HG03520 (cell line): Measurements from ENCODE around the gene PDE4D.

Experiments
- ATAC-seq: cut with Tn5 transposase; IDR thresholded peaks from one replicate; pipeline ENCODE4 v1.9.1; 2021; ENCODE audit warnings: mild to moderate bottlenecking, moderate library complexity; ENCODE audit not compliant: unreplicated experiment

PDE4D gene

DNA sequence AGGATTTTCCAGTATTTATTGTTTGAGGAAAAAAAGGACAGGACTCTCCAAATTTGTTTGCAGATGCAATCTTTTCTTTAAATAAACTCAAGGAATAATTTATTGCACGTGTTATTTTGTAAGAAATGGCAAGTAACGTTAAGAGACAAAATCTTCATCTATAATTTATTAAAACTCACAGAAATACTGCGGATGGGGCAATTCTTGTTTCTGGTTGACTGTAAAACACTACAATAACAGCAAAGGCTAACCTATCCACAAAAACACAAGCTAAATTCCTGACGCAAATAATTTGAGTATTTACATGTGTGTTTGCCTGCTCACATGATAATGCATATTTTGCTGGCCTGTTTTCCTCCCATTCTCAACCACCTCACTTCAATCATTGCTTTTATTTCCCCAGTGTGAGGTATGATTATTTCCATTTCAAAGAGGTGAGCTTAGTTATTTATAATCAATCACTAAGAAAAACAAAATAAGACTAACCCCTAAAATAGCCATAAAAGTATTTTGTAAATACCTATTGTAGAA, 619.4 kb downstream of the PDE4D start:
- ATAC-seq, result no peak

GRCh38 chr5:59272809-59273427, 620.6 kb downstream of the PDE4D start:
- ATAC-seq, result no peak

GRCh38 chr5:59268756-59269415, 624.6 kb downstream of the PDE4D start:
- ATAC-seq, result no peak

DNA sequence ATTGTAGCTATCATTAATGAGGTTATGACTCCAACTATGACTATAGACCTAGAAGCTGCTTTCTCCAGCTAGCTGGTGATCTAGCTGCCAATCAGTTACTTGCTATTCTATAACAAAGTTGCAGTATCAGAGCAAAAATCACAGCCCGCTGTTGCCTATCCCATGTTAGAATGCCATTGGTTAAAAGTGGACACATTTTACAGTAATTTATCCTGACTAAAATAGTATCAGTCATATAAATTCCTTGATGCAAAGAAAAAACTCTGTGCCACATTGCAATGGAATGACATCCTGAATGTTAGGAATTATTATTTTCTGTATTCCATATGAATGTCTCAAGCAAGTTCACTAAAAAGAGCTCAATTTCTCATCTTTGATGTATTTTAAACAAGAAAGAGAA, 626.5 kb downstream of the PDE4D start:
- no peak for ATAC-seq

DNA sequence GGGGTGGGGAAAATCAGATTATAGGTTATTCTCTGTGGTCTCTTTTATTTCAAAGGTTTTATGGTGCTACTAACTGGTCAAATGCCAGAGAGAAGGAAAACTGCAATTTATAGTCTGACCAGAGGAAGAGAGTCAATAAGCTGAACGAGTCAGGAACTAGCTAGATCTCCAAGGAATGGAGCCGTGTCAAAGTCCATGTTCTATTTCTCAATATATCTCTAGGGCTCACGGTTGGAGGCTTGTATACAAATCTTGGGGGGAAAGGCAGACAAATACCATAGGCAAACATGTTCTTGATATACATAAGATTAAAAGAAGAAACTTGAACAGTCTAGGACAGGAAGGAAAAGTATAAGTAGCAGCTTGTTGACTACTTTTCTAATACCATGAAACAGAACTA, 627.1 kb downstream of the PDE4D start:
- ATAC-seq, result no peak

DNA sequence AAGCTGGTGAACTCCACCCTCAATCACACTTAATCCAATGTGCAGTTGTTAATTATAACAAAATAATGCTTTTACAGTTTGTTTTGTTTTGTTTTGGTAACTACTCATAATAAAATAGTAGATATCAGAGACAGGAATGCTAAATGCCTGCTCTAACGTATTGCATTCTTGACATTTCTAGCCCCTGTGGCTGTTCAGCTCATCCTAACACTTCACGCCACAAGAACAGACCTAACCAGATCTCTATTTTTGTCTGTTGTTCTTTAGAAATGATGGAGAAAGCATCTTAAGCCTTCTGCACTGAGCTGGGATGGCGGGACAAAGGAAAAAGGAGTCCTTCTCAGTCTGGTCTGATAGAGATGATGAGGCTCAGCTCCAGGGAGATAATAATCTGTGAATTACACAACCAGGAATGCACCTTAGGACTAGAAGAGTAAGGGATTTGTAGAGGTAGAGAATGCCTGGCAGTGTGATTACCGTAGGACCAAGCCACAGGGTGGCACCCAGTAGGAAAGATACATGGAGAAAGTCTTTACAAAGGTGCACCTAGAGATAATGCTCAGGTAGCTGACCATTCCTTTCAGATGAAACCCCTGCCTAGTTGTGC, 628.8 kb downstream of the PDE4D start:
- no peak for ATAC-seq

DNA sequence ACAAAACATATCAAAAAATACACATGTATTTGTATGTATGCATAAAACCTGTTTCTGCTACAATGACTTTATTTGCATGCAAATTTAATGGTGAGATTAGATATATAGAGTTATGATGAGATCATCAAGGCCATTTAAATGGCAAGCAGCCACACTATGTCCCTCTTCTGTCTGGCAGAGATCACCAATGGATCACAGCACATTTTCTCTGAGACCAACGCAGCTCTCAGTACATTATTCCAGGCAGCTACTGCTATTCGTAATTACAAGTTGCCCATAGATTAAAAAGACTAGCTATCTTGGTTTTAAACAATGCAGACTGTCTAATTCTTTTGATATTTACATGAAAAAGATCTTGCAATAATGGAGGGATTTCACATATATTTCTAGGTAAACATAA, 629.5 kb downstream of the PDE4D start:
- ATAC-seq, result no peak

- no peak for ATAC-seq
Measured at GRCh38 chr5:59261969-59262368, 631.6 kb downstream of the PDE4D start.

GRCh38 chr5:59260973-59261372, 632.6 kb downstream of the PDE4D start:
- no peak for ATAC-seq

DNA sequence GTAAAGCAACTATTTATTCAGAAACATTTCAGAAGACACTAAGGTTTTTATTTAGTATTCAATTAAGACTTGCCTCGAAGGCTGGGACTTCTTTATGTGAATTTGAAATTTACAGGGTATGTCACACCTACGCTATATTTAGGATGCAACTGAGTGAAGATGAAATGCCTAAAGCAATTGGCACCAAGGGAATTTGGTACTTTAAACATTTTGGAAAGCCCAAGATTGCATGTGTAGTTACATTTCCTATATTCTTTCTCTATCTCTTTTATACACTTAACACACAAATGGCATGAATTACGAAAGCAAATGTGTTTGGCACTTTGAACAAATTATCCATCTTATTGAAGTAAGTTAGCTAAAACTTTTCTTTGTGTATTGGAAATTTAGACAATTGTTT, 633.3 kb downstream of the PDE4D start:
- no peak for ATAC-seq

DNA sequence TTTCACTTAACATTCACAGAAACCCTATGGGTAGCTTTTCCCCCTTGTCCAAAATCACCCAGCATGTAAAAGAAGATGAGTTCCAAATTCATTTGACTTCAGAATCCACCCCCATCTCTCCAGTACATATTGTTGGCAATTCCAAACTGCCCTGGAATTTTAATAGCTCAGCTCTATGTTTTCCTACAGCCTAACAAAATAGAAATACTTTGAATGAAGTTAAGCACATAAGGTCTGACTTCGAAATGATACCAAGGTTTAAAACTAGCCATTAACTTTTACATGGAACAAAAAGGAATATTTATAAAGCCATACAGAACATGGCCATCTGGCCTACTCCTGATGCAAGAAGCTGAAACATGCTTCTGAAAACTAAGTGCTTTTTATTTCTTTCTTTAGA, 634.3 kb downstream of the PDE4D start:
- no peak for ATAC-seq

GRCh38 chr5:59257488-59258400, 635.8 kb downstream of the PDE4D start:
- no peak for ATAC-seq

DNA sequence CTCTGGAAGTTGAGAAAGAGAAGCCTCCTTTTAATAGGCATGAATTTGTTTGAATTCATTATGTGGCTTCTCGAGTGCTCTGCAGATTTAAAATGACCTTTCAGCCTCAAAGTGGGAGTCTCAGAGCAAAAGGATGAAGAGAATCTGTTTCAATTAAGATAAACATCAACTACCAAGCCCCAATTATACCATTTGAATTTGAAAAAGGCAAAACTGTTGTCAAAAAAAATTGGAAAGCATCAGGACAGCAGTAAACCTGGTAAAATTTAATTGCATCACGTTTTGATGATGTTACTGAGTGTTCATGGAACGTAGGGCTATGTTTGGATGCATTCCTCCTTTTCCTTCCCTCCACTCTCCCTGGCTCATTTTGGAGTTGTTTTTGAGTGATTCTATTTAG, 637.2 kb downstream of the PDE4D start:
- ATAC-seq, result no peak

- ATAC-seq, result no peak
Measured at GRCh38 chr5:59254055-59254687, 639.4 kb downstream of the PDE4D start.

DNA sequence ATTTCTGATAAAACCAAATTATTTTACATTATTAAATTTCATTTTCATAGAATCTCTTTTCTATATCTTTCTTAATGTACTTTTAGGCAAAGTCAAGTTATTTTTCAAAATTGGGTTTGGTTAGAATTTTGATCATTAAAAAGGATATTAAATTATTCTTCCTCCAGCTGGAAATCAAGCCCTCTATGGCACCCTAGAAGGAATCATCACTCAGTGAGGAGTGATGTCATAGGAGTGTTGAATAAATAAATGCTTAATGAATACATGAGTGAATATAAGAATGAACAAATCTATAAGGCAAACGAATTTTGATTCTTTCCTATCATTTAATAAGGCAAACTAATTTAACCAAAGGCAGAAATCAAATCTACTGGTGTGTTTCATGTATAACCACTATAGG, 639.9 kb downstream of the PDE4D start:
- no peak for ATAC-seq

DNA sequence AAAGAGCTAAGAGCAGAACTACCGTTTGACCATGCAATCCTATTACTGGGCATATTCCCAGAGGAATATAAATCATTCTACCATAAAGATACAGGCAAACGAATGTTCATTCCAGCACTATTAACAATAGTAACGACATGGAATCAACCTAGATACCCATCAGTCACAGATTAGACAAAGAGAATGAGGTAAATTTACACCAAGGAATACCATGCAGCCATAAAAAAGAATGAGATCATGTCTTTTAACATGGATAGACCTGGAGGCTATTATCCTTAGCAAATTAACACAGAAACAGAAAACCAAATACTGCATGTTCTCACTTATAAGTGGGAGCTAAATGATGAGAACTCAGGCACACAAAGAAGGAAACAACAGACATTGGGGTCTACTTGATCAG, 641.9 kb downstream of the PDE4D start:
- ATAC-seq, result no peak

DNA sequence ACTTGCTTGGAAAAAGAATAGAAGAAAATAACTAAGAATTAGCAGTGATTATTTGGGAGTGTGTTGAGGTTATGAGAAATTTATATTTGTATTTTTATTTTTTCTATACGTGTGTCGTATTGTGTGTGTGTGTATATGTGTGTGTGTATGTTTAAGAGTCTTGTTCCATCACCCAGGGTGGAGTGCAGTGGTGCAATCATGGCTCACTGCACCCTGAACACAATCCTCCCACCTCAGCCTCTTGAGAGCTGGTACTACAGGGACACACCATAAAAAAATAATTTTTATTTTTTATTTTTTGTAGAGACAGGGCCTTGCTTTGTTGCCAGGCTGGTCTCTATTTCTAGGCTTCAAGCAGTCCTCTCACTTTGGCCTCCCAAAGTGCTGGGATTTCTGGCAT, 643.8 kb downstream of the PDE4D start:
- ATAC-seq, result no peak

- ATAC-seq, result no peak
Measured at GRCh38 chr5:59249160-59249559, 644.4 kb downstream of the PDE4D start.

DNA sequence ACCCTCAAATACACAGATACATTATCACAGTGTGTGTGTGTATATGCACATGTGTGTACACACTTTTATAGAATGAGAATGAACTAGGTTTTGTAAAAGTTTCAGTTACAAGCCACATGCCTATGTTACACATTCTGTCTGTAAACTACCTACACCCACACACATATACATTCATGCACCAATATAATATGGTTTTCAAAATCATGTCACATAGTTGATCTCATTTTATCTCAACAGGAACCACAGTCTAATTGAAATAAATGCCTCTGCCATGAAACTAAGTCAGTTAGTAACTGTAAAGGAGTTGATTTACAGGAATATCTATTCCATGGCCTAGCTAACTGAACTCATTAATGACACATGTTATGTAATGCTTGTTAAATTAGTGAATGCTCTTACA, 646.6 kb downstream of the PDE4D start:
- ATAC-seq, result no peak

- no peak for ATAC-seq
Measured at GRCh38 chr5:59246145-59246869, 647.2 kb downstream of the PDE4D start.
